PC-3 (cell line): Measurements from ENCODE around the gene DDO. TPM values are rescaled to one million over a fixed set of nuclear protein-coding genes. Genes with fewer than 3 reads are reported as not detected.

Experiments used
- ATAC-seq: fragments of 200-7000 bp; cut with Tn5 transposase; 2 replicates; pipeline ENCODE4 v1.9.1; 2020; ENCODE audit warnings: mild to moderate bottlenecking, moderate library complexity
- BruUV-seq: library from RNA; stranded (reverse); fragments of 400-500 nt; replicated peaks from 2 replicates; lab custom pipeline; 2021; lab: Mats Ljungman, UMichigan
- CTCF ChIA-PET: fragments of 300-600 bp; sonication (Branson Sonifier 250); formaldehyde crosslinking; loops from one replicate; lab custom pipeline; 2022; ENCODE audit warnings: antibody characterized with exemption; lab: Charles Lee
- POLR2A ChIA-PET: fragments of 300-600 bp; sonication (Branson Sonifier 250); formaldehyde crosslinking; loops from one replicate; lab custom pipeline; 2022; ENCODE audit warnings: antibody characterized with exemption; ENCODE audit not compliant: unreplicated experiment; lab: Charles Lee
- DNase-seq: peaks from one replicate; pipeline ENCODE4 v3.0.0-alpha.2; 2015
- H2AFZ ChIP-seq: fragments of 300-600 bp; sonication (generic); 2 replicates; pipeline ENCODE4 v1.6.0; 2016; ENCODE audit warnings: antibody characterized with exemption, low read length
- H3F3A ChIP-seq: fragments of 300-600 bp; sonication (generic); one replicate; pipeline ENCODE4 v1.6.0; 2017; ENCODE audit warnings: antibody characterized with exemption, low read length, control low read depth, mild to moderate bottlenecking; ENCODE audit not compliant: unreplicated experiment
- H3K27ac ChIP-seq: fragments of 300-600 bp; sonication (generic); 2 replicates; pipeline ENCODE4 v1.5.1; 2016; ENCODE audit warnings: mild to moderate bottlenecking, low read length
- H3K27me3 ChIP-seq: fragments of 300-600 bp; sonication (generic); 2 replicates; pipeline ENCODE4 v1.6.1; 2016; ENCODE audit warnings: low read length, mixed read lengths
- H3K36me3 ChIP-seq: fragments of 300-600 bp; sonication (generic); 2 replicates; pipeline ENCODE4 v1.6.1; 2016; ENCODE audit warnings: low read depth, mixed run types, low read length, mixed read lengths
- H3K4me1 ChIP-seq: fragments of 300-600 bp; sonication (generic); 2 replicates; pipeline ENCODE4 v1.5.1; 2016; ENCODE audit warnings: low read length; ENCODE audit not compliant: insufficient read depth
- H3K4me2 ChIP-seq: fragments of 300-600 bp; sonication (generic); 2 replicates; pipeline ENCODE4 v1.6.0; 2016; ENCODE audit warnings: low read length
- H3K4me3 ChIP-seq: fragments of 300-600 bp; sonication (generic); 2 replicates; pipeline ENCODE4 v1.5.1; 2016; ENCODE audit warnings: mild to moderate bottlenecking, low read length, mixed read lengths
- H3K79me2 ChIP-seq: fragments of 300-600 bp; sonication (generic); 2 replicates; pipeline ENCODE4 v1.6.1; 2017; ENCODE audit warnings: low read length, mixed read lengths
- H3K9ac ChIP-seq: fragments of 300-600 bp; sonication (generic); 2 replicates; pipeline ENCODE4 v1.6.0; 2016; ENCODE audit warnings: mild to moderate bottlenecking, low read length
- H3K9me2 ChIP-seq: fragments of 300-600 bp; sonication (generic); replicated peaks from 2 replicates; pipeline ENCODE4 v1.6.1; 2016; ENCODE audit warnings: mixed run types, low read length, mixed read lengths
- H3K9me3 ChIP-seq: fragments of 300-600 bp; sonication (generic); 2 replicates; pipeline ENCODE4 v1.6.1; 2016; ENCODE audit warnings: low read length, mixed read lengths
- H4K20me1 ChIP-seq: fragments of 300-600 bp; sonication (generic); 2 replicates; pipeline ENCODE4 v1.6.1; 2016; ENCODE audit warnings: low read length, mixed read lengths
- EZH2 ChIP-seq: fragments of 300-600 bp; sonication (generic); IDR thresholded peaks from one replicate; pipeline ENCODE4 v1.6.1; 2017; ENCODE audit warnings: antibody characterized with exemption, mild to moderate bottlenecking, low read length; ENCODE audit not compliant: unreplicated experiment
- EZH2phosphoT487 ChIP-seq: fragments of 300-600 bp; sonication (generic); IDR thresholded peaks from 2 replicates; pipeline ENCODE4 v1.6.1; 2018; ENCODE audit warnings: mild to moderate bottlenecking, antibody characterized with exemption, low read length, borderline replicate concordance
- intact Hi-C: fragments of 100-400 bp; cut with micrococcal nuclease; formaldehyde crosslinking; loops from 2 replicates; pipeline ENCODE4 v1.9.0; 2023
- total RNA-seq: library from RNA; depleted of rRNA; stranded (reverse); fragments of >200 nt; gene quantifications from 2 replicates; pipeline ENCODE4 v1.2.3, GENCODE V29; 2014
- TF ChIP-seq, protein P1 (sequence below): fragments of 300-600 bp; sonication (generic); conservative IDR thresholded peaks from 2 replicates; pipeline ENCODE4 v1.5.1; 2017; ENCODE audit warnings: antibody characterized with exemption, low read depth, mild to moderate bottlenecking, low read length

DDO gene
- total RNA-seq, 1 experiment from 2014 or later: not detected

- CTCF ChIA-PET: no interaction called here
Measured at GRCh38 chr6:110432285-110432900, 17.0 kb upstream of the DDO start.

DNA sequence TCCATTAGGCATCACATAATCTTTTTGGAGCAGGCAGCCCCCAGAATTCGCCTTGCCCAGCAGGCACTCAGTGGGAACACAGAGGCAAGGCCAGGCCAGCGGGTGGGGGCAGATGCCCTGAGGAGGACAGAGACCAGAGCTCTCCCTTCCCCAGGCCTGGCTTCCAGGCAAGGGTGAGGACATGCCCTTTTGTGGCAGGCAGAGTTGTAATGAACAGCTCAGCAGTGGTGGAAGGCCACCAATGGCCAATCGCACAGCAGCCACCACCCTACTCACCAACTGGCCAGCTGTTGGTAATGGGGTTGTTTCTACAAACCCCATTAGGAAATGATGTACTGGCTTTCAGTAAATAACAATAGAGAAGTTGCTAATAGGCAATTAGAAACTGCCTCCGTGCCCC lies 15.4 kb upstream of the DDO start:
- intact Hi-C loops: no loop called here
- Histone ChIP-seq H4K20me1 (no peaks in the 10 kb centered on the region), H3K9me3 (no peaks in the 10 kb centered on the region), H3F3A (no peaks in the 10 kb centered on the region), H3K4me2 (no peak overlapping the region), H2AFZ (no peak overlapping the region), H3K9ac (no peak overlapping the region), H3K27ac (no peak overlapping the region), H3K36me3 (no peaks in the 10 kb centered on the region), H3K79me2 (no peaks in the 10 kb centered on the region), H3K4me3 (no peak overlapping the region), H3K9me2 (no peaks in the 10 kb centered on the region), H3K4me1 (no peaks in the 10 kb centered on the region), H3K27me3 (peaks cover 12% of the 10 kb centered on the region; the same call in 1 of the 2 replicates)
- CTCF ChIA-PET: no interaction called here
- TF ChIP-seq EZH2 (no peak), EZH2phosphoT487 (no peak)
- TF ChIP-seq, protein P1, sequence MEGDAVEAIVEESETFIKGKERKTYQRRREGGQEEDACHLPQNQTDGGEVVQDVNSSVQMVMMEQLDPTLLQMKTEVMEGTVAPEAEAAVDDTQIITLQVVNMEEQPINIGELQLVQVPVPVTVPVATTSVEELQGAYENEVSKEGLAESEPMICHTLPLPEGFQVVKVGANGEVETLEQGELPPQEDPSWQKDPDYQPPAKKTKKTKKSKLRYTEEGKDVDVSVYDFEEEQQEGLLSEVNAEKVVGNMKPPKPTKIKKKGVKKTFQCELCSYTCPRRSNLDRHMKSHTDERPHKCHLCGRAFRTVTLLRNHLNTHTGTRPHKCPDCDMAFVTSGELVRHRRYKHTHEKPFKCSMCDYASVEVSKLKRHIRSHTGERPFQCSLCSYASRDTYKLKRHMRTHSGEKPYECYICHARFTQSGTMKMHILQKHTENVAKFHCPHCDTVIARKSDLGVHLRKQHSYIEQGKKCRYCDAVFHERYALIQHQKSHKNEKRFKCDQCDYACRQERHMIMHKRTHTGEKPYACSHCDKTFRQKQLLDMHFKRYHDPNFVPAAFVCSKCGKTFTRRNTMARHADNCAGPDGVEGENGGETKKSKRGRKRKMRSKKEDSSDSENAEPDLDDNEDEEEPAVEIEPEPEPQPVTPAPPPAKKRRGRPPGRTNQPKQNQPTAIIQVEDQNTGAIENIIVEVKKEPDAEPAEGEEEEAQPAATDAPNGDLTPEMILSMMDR: no peak
- BruUV-seq: no TSS peak
- ATAC-seq (no peak), DNase-seq (no peak)
- POLR2A ChIA-PET: no interaction called here

More at GRCh38 chr6:110432285-110432900, 17.0 kb upstream of the DDO start:
- H3K79me2 ChIP-seq: no peaks in the 10 kb centered on the region
- H3K9ac ChIP-seq: no peak overlapping the region
- no peaks in the 10 kb centered on the region for H3K9me3 ChIP-seq
- H3F3A ChIP-seq: no peaks in the 10 kb centered on the region
- no peaks in the 10 kb centered on the region for H3K4me1 ChIP-seq
- intact Hi-C loops: no loop called here
- H3K27ac ChIP-seq: no peak overlapping the region
- no peak overlapping the region for H3K4me3 ChIP-seq
- TF ChIP-seq EZH2phosphoT487 (no peak), EZH2 (no peak)
- TF ChIP-seq, protein P1: no peak
- H3K9me2 ChIP-seq: no peaks in the 10 kb centered on the region
- BruUV-seq: no TSS peak
- H3K4me2 ChIP-seq: no peak overlapping the region
- no peak overlapping the region for H2AFZ ChIP-seq
- no peak for DNase-seq
- H3K27me3 ChIP-seq: 0 out of 2 replicates have a peak, but pooled peaks cover 3% of the 10 kb centered on the region
- H4K20me1 ChIP-seq: no peaks in the 10 kb centered on the region
- POLR2A ChIA-PET: no interaction called here
- ATAC-seq: no peak
- no peaks in the 10 kb centered on the region for H3K36me3 ChIP-seq

- POLR2A ChIA-PET: no interaction called here
Measured at GRCh38 chr6:110430236-110430635, 14.9 kb upstream of the DDO start.

More at GRCh38 chr6:110430236-110430635, 14.9 kb upstream of the DDO start:
- H3K27me3 ChIP-seq: peaks cover 17% of the 10 kb centered on the region
- intact Hi-C loops: no loop called here
- no peaks in the 10 kb centered on the region for H3F3A ChIP-seq
- H3K27ac ChIP-seq: no peak overlapping the region
- BruUV-seq: no TSS peak
- ATAC-seq (no peak), DNase-seq (no peak)
- H3K4me2 ChIP-seq: no peak overlapping the region
- H4K20me1 ChIP-seq: no peaks in the 10 kb centered on the region
- no peak overlapping the region for H2AFZ ChIP-seq
- no peak overlapping the region for H3K4me3 ChIP-seq
- CTCF ChIA-PET: no interaction called here
- H3K9me3 ChIP-seq: no peaks in the 10 kb centered on the region
- no peaks in the 10 kb centered on the region for H3K36me3 ChIP-seq
- H3K9me2 ChIP-seq: no peaks in the 10 kb centered on the region
- no peaks in the 10 kb centered on the region for H3K4me1 ChIP-seq
- H3K79me2 ChIP-seq: no peaks in the 10 kb centered on the region
- no peak overlapping the region for H3K9ac ChIP-seq
- TF ChIP-seq EZH2 (no peak), EZH2phosphoT487 (no peak)
- TF ChIP-seq, protein P1: no peak
